RWPE2 (cell line): Measurements from ENCODE around the gene RPL10.

ENCODE experiments used
- ATAC-seq: fragments of 200-7000 bp; cut with Tn5 transposase; 3 replicates; pipeline ENCODE4 v1.9.1; 2021; ENCODE audit warnings: low read depth
- DNase-seq: peaks from one replicate; pipeline ENCODE4 v3.0.0-alpha.2; 2020; ENCODE audit warnings: low spot score
- H3K27ac ChIP-seq: fragments of 450-650 bp; 2 replicates; pipeline ENCODE4 v1.5.1; 2017; ENCODE audit warnings: mild to moderate bottlenecking; ENCODE audit not compliant: poor library complexity, severe bottlenecking
- H3K27me3 ChIP-seq: fragments of 250-450 bp; sonication (Bioruptor Pico); 2 replicates; pipeline ENCODE4 v1.5.1; 2021; ENCODE audit warnings: mild to moderate bottlenecking, moderate library complexity; ENCODE audit not compliant: insufficient read depth, poor library complexity, severe bottlenecking
- H3K36me3 ChIP-seq: fragments of 250-450 bp; sonication (Bioruptor Pico); 2 replicates; pipeline ENCODE4 v1.5.1; 2020; ENCODE audit warnings: low read depth, mild to moderate bottlenecking, moderate library complexity
- H3K4me1 ChIP-seq: fragments of 250-450 bp; sonication (Bioruptor Pico); 2 replicates; pipeline ENCODE4 v1.5.1; 2021; ENCODE audit warnings: mild to moderate bottlenecking, moderate library complexity; ENCODE audit not compliant: insufficient read depth, poor library complexity, severe bottlenecking
- H3K4me3 ChIP-seq: fragments of 250-450 bp; sonication (Bioruptor Pico); 2 replicates; pipeline ENCODE4 v1.5.1; 2021; ENCODE audit warnings: mild to moderate bottlenecking, moderate library complexity; ENCODE audit not compliant: severe bottlenecking
- H3K9me3 ChIP-seq: fragments of 250-450 bp; sonication (Bioruptor Pico); 2 replicates; pipeline ENCODE4 v1.5.1; 2021; ENCODE audit warnings: mild to moderate bottlenecking, moderate library complexity; ENCODE audit not compliant: severe bottlenecking
- TF ChIP-seq, protein P1 (sequence below): fragments of 450-650 bp; IDR thresholded peaks from one replicate; pipeline ENCODE4 v1.5.1; 2017; ENCODE audit warnings: mild to moderate bottlenecking, moderate library complexity; ENCODE audit not compliant: poor library complexity, severe bottlenecking

RPL10 gene

DNA sequence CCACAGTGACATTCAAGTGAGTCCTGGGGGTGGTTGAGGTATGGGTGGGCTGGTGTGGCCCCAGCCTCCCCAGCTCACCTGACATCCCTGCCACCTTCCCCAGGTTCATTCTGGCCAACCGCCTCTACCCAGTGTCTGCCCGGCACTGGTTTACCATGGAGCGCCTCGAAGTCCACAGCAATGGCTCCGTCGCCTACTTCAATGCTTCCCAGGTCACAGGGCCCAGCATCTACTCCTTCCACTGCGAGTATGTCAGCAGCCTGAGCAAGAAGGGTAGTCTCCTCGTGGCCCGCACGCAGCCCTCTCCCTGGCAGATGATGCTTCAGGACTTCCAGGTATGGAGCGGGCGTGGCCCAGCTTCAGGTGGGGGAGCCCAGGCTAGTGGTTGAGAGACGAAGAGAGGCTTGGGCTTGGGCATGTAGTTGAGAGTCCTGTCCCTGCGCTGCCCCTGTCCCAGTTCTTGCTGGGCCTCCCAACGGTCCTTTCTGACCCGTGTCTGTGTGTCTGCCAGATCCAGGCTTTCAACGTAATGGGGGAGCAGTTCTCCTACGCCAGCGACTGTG lies 37.1 kb downstream of the RPL10 start:
- no peaks in the 10 kb centered on the region for H3K4me1 ChIP-seq
- H3K36me3 ChIP-seq: peaks cover 7% of the 10 kb centered on the region
- no peak for DNase-seq
- TF ChIP-seq, protein P1, sequence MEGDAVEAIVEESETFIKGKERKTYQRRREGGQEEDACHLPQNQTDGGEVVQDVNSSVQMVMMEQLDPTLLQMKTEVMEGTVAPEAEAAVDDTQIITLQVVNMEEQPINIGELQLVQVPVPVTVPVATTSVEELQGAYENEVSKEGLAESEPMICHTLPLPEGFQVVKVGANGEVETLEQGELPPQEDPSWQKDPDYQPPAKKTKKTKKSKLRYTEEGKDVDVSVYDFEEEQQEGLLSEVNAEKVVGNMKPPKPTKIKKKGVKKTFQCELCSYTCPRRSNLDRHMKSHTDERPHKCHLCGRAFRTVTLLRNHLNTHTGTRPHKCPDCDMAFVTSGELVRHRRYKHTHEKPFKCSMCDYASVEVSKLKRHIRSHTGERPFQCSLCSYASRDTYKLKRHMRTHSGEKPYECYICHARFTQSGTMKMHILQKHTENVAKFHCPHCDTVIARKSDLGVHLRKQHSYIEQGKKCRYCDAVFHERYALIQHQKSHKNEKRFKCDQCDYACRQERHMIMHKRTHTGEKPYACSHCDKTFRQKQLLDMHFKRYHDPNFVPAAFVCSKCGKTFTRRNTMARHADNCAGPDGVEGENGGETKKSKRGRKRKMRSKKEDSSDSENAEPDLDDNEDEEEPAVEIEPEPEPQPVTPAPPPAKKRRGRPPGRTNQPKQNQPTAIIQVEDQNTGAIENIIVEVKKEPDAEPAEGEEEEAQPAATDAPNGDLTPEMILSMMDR: no peak
- no peak overlapping the region for H3K27ac ChIP-seq
- H3K9me3 ChIP-seq: no peaks in the 10 kb centered on the region
- H3K4me3 ChIP-seq: no peak overlapping the region
- ATAC-seq: no peak
- H3K27me3 ChIP-seq: no peaks in the 10 kb centered on the region

- Histone ChIP-seq H3K4me3 (peak overlapping the region; percentile 95), H3K27me3 (no peaks in the 10 kb centered on the region), H3K4me1 (no peaks in the 10 kb centered on the region), H3K9me3 (no peaks in the 10 kb centered on the region), H3K27ac (peak overlapping the region; percentile 54), H3K36me3 (peaks cover 10% of the 10 kb centered on the region)
- TF ChIP-seq, protein P1: no peak
- no peak for DNase-seq
- ATAC-seq: 0 out of 3 replicates have a peak, but pooled peaks have one; percentile 20
These were observed 38.3 kb downstream of the RPL10 start for GRCh38 chrX:154436374-154436982.

GRCh38 chrX:154436983-154437752 lies 39.0 kb downstream of the RPL10 start, which contains the start of gene GDI1:
TSS of gene GDI1 (plus strand) at chrX:154437154. CDS start at chrX:154437255, 101 bp downstream.
- H3K4me3 ChIP-seq: peak within 1 kb of the TSS; percentile 95
- H3K9me3 ChIP-seq: no peaks in the 10 kb centered on the region
- TF ChIP-seq, protein P1: no peak
- no peaks in the 10 kb centered on the region for H3K4me1 ChIP-seq
- H3K27ac ChIP-seq: peak within 1 kb of the TSS; percentile 54
- ATAC-seq (peak; percentile 29; the same call in 1 of the 3 replicates), DNase-seq (no peak)
- H3K36me3 ChIP-seq: peaks cover 17% of the 10 kb centered on the region
- H3K27me3 ChIP-seq: no peaks in the 10 kb centered on the region

GRCh38 chrX:154437971-154438893 lies 40.1 kb downstream of the RPL10 start:
- TF ChIP-seq, protein P1: no peak
- peaks cover 26% of the 10 kb centered on the region for H3K36me3 ChIP-seq
- DNase-seq (no peak), ATAC-seq (no peak)
- no peaks in the 10 kb centered on the region for H3K4me1 ChIP-seq
- no peaks in the 10 kb centered on the region for H3K27me3 ChIP-seq
- peak overlapping the region; percentile 95 for H3K4me3 ChIP-seq
- peak overlapping the region; percentile 54 for H3K27ac ChIP-seq
- H3K9me3 ChIP-seq: no peaks in the 10 kb centered on the region
